Nephron progenitor cell (in vitro differentiated cells): ENCODE measurements around the gene CORO6.

ENCODE experiments used
- DNase-seq: peaks from one replicate; pipeline ENCODE4 v3.0.0; 2021
- H3K27ac Mint-ChIP-seq: 2 replicates; pipeline ENCODE4 v1.8.0; 2021; ENCODE audit warnings: mild to moderate bottlenecking, moderate library complexity, mixed read lengths
- H3K27me3 Mint-ChIP-seq: 2 replicates; pipeline ENCODE4 v1.8.0; 2021; ENCODE audit warnings: mild to moderate bottlenecking, low read depth, mixed read lengths; ENCODE audit not compliant: poor library complexity
- H3K36me3 Mint-ChIP-seq: 2 replicates; pipeline ENCODE4 v1.8.0; 2021; ENCODE audit warnings: low read depth, mixed read lengths
- H3K4me1 Mint-ChIP-seq: 2 replicates; pipeline ENCODE4 v1.8.0; 2021; ENCODE audit warnings: mixed read lengths
- H3K4me3 Mint-ChIP-seq: 2 replicates; pipeline ENCODE4 v1.8.0; 2021; ENCODE audit warnings: mild to moderate bottlenecking, moderate library complexity, mixed read lengths
- H3K9me3 Mint-ChIP-seq: 2 replicates; pipeline ENCODE4 v1.8.0; 2021; ENCODE audit warnings: mild to moderate bottlenecking, moderate library complexity, mixed read lengths
- TF ChIP-seq, protein P1 (sequence below): fragments of 200-600 bp; sonication (generic); IDR thresholded peaks from 2 replicates; pipeline ENCODE4 v1.5.0; 2021; ENCODE audit warnings: antibody characterized with exemption

CORO6 gene

DNA sequence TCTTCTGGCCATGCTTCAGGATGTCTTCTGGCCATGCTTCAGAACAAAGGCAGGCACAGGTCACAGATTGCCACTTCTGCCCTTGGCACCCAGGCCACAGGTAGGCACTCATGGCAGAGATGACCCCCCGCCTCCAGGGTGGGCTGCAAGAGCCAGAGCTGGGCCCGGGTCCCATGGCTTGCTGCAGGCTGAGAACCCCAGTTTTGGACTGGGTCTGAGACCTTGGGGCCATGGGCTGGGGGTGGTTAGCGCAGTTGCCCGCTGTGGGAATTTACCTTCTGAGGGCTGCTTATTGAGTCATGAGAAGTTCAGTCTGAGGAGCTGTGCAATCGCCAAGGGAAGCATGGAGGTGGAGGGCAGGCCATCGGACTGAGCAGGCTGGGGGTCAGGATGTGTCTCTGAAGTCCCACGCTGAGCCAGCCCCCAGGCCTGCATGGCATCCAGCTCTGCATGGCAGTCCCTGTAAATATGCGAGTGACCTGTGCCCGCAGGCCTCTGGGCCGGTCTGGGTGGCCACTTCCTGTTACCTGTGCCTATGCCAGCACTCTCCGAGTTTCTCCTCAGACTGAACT, 28.1 kb downstream of the CORO6 start:
- TF ChIP-seq, protein P1, sequence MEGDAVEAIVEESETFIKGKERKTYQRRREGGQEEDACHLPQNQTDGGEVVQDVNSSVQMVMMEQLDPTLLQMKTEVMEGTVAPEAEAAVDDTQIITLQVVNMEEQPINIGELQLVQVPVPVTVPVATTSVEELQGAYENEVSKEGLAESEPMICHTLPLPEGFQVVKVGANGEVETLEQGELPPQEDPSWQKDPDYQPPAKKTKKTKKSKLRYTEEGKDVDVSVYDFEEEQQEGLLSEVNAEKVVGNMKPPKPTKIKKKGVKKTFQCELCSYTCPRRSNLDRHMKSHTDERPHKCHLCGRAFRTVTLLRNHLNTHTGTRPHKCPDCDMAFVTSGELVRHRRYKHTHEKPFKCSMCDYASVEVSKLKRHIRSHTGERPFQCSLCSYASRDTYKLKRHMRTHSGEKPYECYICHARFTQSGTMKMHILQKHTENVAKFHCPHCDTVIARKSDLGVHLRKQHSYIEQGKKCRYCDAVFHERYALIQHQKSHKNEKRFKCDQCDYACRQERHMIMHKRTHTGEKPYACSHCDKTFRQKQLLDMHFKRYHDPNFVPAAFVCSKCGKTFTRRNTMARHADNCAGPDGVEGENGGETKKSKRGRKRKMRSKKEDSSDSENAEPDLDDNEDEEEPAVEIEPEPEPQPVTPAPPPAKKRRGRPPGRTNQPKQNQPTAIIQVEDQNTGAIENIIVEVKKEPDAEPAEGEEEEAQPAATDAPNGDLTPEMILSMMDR, result no peak
- DNase-seq, result peak; percentile 4
- Mint-ChIP-seq H3K27ac (no peak overlapping the region), H3K4me3 (peak overlapping the region; percentile 77), H3K4me1 (peaks cover 83% of the 10 kb centered on the region), H3K36me3 (no peaks in the 10 kb centered on the region), H3K9me3 (no peaks in the 10 kb centered on the region), H3K27me3 (peaks cover 13% of the 10 kb centered on the region)

- peak; percentile 57 for DNase-seq
- TF ChIP-seq, protein P1, result no peak
- Mint-ChIP-seq H3K27ac (no peak overlapping the region), H3K36me3 (no peaks in the 10 kb centered on the region), H3K4me3 (peak overlapping the region; percentile 77), H3K4me1 (peaks cover 75% of the 10 kb centered on the region), H3K27me3 (peaks cover 13% of the 10 kb centered on the region), H3K9me3 (no peaks in the 10 kb centered on the region)
Observed at GRCh38 chr17:29593591-29594518, 28.9 kb downstream of the CORO6 start.

GRCh38 chr17:29592850-29593551, 29.7 kb downstream of the CORO6 start, which contains the start of gene ANKRD13B:
Gene ANKRD13B, plus strand, starts transcription at chr17:29593132. Its CDS starts 490 bp downstream, at chr17:29593622.
- H3K4me1 Mint-ChIP-seq, result peaks cover 74% of the 10 kb centered on the region
- H3K4me3 Mint-ChIP-seq, result peak within 1 kb of the TSS; percentile 84
- peak; percentile 55 for DNase-seq
- H3K27ac Mint-ChIP-seq, result no peak within 1 kb of the TSS
- TF ChIP-seq, protein P1, result no peak
- no peaks in the 10 kb centered on the region for H3K36me3 Mint-ChIP-seq
- peaks cover 13% of the 10 kb centered on the region for H3K27me3 Mint-ChIP-seq
- H3K9me3 Mint-ChIP-seq, result no peaks in the 10 kb centered on the region

DNA sequence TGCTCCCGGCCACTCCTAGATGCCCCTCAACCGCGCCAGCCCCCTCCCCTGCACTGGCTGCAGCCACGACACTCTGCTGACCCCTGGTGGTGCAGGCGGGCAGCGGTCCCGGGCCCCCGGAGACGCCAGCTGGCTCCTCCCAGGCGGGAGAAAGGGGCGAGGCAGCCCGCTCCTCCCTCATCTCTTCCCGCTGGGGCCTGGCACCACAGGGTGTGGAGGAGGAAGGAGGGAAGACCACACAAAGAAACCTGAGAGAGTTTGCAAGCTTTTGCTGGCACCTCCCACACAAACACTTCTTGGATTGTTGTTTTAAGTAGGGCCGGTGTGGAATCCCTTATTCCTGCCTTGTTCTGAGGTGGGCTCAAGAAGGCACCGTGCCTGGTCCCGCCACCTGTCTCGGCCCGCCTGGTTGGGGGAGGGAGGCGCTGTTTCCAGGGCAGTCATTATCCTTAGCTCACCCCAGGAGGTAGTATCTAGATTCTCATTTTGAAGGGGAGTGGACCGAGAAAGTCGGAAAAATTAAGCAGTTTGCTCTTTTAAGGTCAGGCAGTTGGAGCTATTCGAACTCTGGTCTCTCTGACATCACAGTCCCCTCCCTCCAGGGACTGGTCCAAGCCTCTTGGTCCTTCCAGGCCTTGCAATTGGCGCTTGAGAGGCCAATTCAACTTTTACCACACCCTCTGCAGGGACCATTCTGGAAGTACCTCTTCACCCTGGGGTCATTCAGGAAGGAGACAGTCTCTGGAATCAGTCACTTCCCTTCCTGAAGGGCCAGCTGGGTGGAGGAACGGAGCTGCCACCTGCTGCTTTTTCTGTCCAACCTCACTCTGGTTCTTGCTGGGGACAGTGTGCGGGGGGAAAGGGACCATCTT, 30.7 kb downstream of the CORO6 start:
- peak overlapping the region; percentile 84 for H3K4me3 Mint-ChIP-seq
- TF ChIP-seq, protein P1, result peak; percentile 99
- H3K4me1 Mint-ChIP-seq, result peaks cover 72% of the 10 kb centered on the region
- peaks cover 13% of the 10 kb centered on the region for H3K27me3 Mint-ChIP-seq
- H3K9me3 Mint-ChIP-seq, result no peaks in the 10 kb centered on the region
- no peaks in the 10 kb centered on the region for H3K36me3 Mint-ChIP-seq
- DNase-seq, result peak; percentile 99
- no peak overlapping the region for H3K27ac Mint-ChIP-seq

DNA sequence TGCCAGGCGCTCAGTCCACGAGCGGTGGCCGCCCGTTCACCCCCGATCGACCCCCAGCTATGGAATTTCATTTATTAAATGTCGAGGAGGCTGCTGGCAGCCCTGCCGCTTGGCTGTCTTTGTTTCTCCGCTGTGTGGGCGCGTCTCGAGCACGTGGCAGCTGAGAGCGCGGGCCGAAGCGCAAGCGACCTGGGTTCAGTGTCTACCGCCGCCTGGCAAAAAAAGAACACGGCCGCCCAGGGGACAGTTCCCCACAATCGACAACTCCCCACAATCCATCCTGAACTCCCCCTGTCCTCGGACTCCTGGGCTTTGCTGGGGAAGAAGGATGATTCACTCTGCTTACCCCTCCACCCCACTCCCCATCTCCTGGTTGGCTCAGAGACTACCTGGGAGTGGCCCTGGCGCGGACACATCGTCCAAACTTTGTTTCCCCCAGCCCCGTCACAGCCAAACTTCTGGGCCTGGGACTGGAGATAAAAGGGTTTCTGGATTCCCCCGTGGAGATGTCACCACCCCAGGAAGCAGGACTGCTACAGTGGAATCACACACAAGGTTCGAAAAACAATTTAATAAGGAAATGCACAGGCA, 31.5 kb downstream of the CORO6 start:
- H3K4me1 Mint-ChIP-seq, result peaks cover 67% of the 10 kb centered on the region
- peaks cover 13% of the 10 kb centered on the region for H3K27me3 Mint-ChIP-seq
- H3K9me3 Mint-ChIP-seq, result no peaks in the 10 kb centered on the region
- peak overlapping the region; percentile 84 for H3K4me3 Mint-ChIP-seq
- peak; percentile 54 for DNase-seq
- TF ChIP-seq, protein P1, result no peak
- H3K36me3 Mint-ChIP-seq, result no peaks in the 10 kb centered on the region
- H3K27ac Mint-ChIP-seq, result no peak overlapping the region
